HEK293 (cell line): Measurements from ENCODE around the gene PTPN11.
A peak's percentile ranks its signal among the peaks of the same experiment; 100 is the strongest.
"Not testable (repeated sequence)": the region's sequence is repeated elsewhere in the genome, so short reads cannot be mapped to it uniquely, and the experiment has no call there.

Source experiments
- CTCF ChIA-PET: fragments of 350-600 bp; formaldehyde crosslinking; extraction: SDS; loops from one replicate; lab custom pipeline; 2021; ENCODE audit warnings: antibody characterized with exemption; lab: Yijun Ruan, JAX
- POLR2A ChIA-PET: fragments of 300-600 bp; formaldehyde crosslinking; extraction: SDS; loops from one replicate; lab custom pipeline; 2020; ENCODE audit warnings: antibody characterized with exemption, inconsistent platforms; lab: Yijun Ruan, JAX
- H3K27ac ChIP-seq: fragments of 200-500 bp; sonication (Bioruptor generic); 2 replicates; pipeline ENCODE4 v1.5.1; 2014; ENCODE audit warnings: low read depth, low read length, control low read depth, inconsistent platforms; ENCODE audit errors: extremely low read depth
- H3K36me3 ChIP-seq, 2 experiments: fragments of 200-500 bp in 1 of 2; sonication (Bioruptor generic) in 1 of 2; 1 replicate in 1 of 2; 2 replicates in 1 of 2; pipeline ENCODE4 v1.5.1; 2014 to 2017; ENCODE audit warnings: inconsistent platforms in 2 of 2, low read length in 2 of 2; ENCODE audit not compliant: control insufficient read depth in 2 of 2, insufficient read depth in 1 of 2
- H3K4me1 ChIP-seq: fragments of 200-500 bp; sonication (Bioruptor generic); 2 replicates; pipeline ENCODE4 v1.5.1; 2014; ENCODE audit warnings: mild to moderate bottlenecking, low read length, inconsistent platforms; ENCODE audit not compliant: control insufficient read depth, insufficient read depth
- H3K4me3 ChIP-seq: 2 replicates; pipeline ENCODE4 v1.5.1; 2011; ENCODE audit warnings: low read depth, mild to moderate bottlenecking, control low read depth, low read length, moderate library complexity
- H3K9me3 ChIP-seq: fragments of 200-500 bp; sonication (Bioruptor generic); 2 replicates; pipeline ENCODE4 v1.5.1; 2014; ENCODE audit warnings: low read depth, low read length, inconsistent platforms; ENCODE audit not compliant: control insufficient read depth, insufficient read depth
- GLIS1 ChIP-seq: fragments of 450-650 bp; formaldehyde crosslinking; IDR thresholded peaks from 2 replicates; pipeline ENCODE4 v1.5.1; 2016; ENCODE audit warnings: missing biosample characterization, missing genetic modification characterization
- GLIS2 ChIP-seq: fragments of 450-650 bp; formaldehyde crosslinking; IDR thresholded peaks from 2 replicates; pipeline ENCODE4 v1.5.1; 2016; ENCODE audit warnings: missing biosample characterization, missing genetic modification characterization
- KLF1 ChIP-seq: fragments of 450-650 bp; formaldehyde crosslinking; IDR thresholded peaks from 2 replicates; pipeline ENCODE4 v1.5.1; 2016; ENCODE audit warnings: missing biosample characterization, missing genetic modification characterization
- MEIS1 ChIP-seq: sonication (generic); formaldehyde crosslinking; IDR thresholded peaks from 2 replicates; pipeline ENCODE4 v1.8.1; 2022; ENCODE audit warnings: missing genetic modification reagents, mild to moderate bottlenecking, borderline replicate concordance
- OSR2 ChIP-seq: fragments of 450-650 bp; formaldehyde crosslinking; IDR thresholded peaks from 2 replicates; pipeline ENCODE4 v1.5.1; 2016; ENCODE audit warnings: missing biosample characterization, missing genetic modification characterization
- SP7 ChIP-seq: fragments of 450-650 bp; formaldehyde crosslinking; IDR thresholded peaks from 2 replicates; pipeline ENCODE4 v1.5.1; 2016; ENCODE audit warnings: missing biosample characterization, missing genetic modification characterization
- ZNF18 ChIP-seq: fragments of 450-650 bp; formaldehyde crosslinking; IDR thresholded peaks from 2 replicates; pipeline ENCODE4 v1.5.1; 2016; ENCODE audit warnings: missing biosample characterization, missing genetic modification characterization
- ZNF24 ChIP-seq: fragments of 450-650 bp; formaldehyde crosslinking; IDR thresholded peaks from 2 replicates; pipeline ENCODE4 v1.5.1; 2016; ENCODE audit warnings: missing biosample characterization, missing genetic modification characterization
- ZNF362 ChIP-seq: fragments of 450-650 bp; formaldehyde crosslinking; IDR thresholded peaks from 2 replicates; pipeline ENCODE4 v1.5.1; 2016; ENCODE audit warnings: missing biosample characterization, missing genetic modification characterization
- ZNF37A ChIP-seq: fragments of 450-650 bp; IDR thresholded peaks from 2 replicates; pipeline ENCODE4 v1.5.1; 2018; ENCODE audit warnings: missing biosample characterization, missing genetic modification characterization
- ZNF426 ChIP-seq: fragments of 450-650 bp; formaldehyde crosslinking; IDR thresholded peaks from 2 replicates; pipeline ENCODE4 v1.5.1; 2017; ENCODE audit warnings: missing biosample characterization, missing genetic modification characterization, mild to moderate bottlenecking, inconsistent platforms, moderate library complexity
- ZNF501 ChIP-seq: fragments of 450-650 bp; formaldehyde crosslinking; IDR thresholded peaks from 2 replicates; pipeline ENCODE4 v1.5.1; 2016; ENCODE audit warnings: missing biosample characterization, missing genetic modification characterization
- ZNF510 ChIP-seq: fragments of 450-650 bp; formaldehyde crosslinking; IDR thresholded peaks from 2 replicates; pipeline ENCODE4 v1.5.1; 2018; ENCODE audit warnings: mild to moderate bottlenecking, missing genetic modification characterization, missing biosample characterization; ENCODE audit not compliant: insufficient replicate concordance
- ZNF548 ChIP-seq: fragments of 450-650 bp; formaldehyde crosslinking; IDR thresholded peaks from 2 replicates; pipeline ENCODE4 v1.5.1; 2016; ENCODE audit warnings: missing biosample characterization, missing genetic modification characterization
- ZNF658 ChIP-seq: fragments of 450-650 bp; formaldehyde crosslinking; IDR thresholded peaks from 2 replicates; pipeline ENCODE4; 2016; ENCODE audit warnings: missing biosample characterization, missing genetic modification characterization
- ZNF701 ChIP-seq: fragments of 450-650 bp; formaldehyde crosslinking; IDR thresholded peaks from 2 replicates; pipeline ENCODE4 v1.5.1; 2016; ENCODE audit warnings: missing biosample characterization, missing genetic modification characterization
- ZNF707 ChIP-seq: fragments of 450-650 bp; formaldehyde crosslinking; IDR thresholded peaks from 2 replicates; pipeline ENCODE4 v1.5.1; 2016; ENCODE audit warnings: missing biosample characterization, missing genetic modification characterization
- ZNF768 ChIP-seq: fragments of 450-650 bp; formaldehyde crosslinking; IDR thresholded peaks from 2 replicates; pipeline ENCODE4 v1.5.1; 2018; ENCODE audit warnings: missing biosample characterization, mild to moderate bottlenecking, missing genetic modification characterization
- TF ChIP-seq, protein P1 (sequence below): fragments of 450-650 bp; formaldehyde crosslinking; IDR thresholded peaks from 2 replicates; pipeline ENCODE4 v1.5.1; 2016; ENCODE audit warnings: missing biosample characterization, missing genetic modification characterization
- TF ChIP-seq, protein P2 (sequence below): fragments of 450-650 bp; IDR thresholded peaks from 2 replicates; pipeline ENCODE4 v1.5.1; 2018; ENCODE audit warnings: missing biosample characterization, missing genetic modification characterization

PTPN11 gene

DNA sequence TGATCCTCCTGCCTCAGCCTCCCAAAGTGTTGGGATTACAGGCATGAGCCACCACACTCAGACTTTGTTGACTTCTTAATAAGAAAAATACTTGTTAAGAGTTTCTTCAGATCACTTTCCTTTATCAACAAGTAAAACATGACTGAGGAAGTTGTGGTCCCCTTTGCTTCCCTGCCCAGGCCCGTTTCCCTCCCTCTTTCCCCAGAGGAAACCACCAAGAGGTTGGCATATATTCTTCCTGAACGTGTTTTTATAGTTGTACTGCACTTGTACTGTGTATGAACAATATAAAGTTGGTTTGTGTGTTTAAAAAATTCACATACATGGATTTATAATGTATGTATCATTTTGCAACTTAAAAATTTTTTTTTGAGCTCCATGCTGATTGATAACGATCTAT is 28.4 kb downstream of the PTPN11 start:
- Histone ChIP-seq H3K4me1 (no peaks in the 10 kb centered on the region), H3K9me3 (no peaks in the 10 kb centered on the region), H3K27ac (no peak overlapping the region), H3K36me3 (peaks cover 30 to 31% of the 10 kb centered on the region in 2 experiments; a peak in 2 of 3 replicates), H3K4me3 (no peak overlapping the region)
- POLR2A ChIA-PET, result interaction anchor here (0.6 to 0.7 kb wide), 2 partner anchors 208 to 506 kb away, joined by 3 to 5 read pairs; no protein-coding TSS in a partner anchor
- CTCF ChIA-PET, result interaction anchor here (0.6 kb wide), 1 partner anchor 60 kb away, joined by 6 read pairs; no protein-coding TSS in a partner anchor
- TF ChIP-seq ZNF501 (tag by site-specific recombination), result no peak
- TF ChIP-seq ZNF510 (tag by site-specific recombination), result peak; percentile 62
- no peak for TF ChIP-seq GLIS2 (tag by site-specific recombination)

GRCh38 chr12:112448165-112448564 is 29.4 kb downstream of the PTPN11 start:
- CTCF ChIA-PET, result interaction anchor here (0.6 kb wide), 1 partner anchor 765 kb away, joined by 3 read pairs; no protein-coding TSS in a partner anchor
- H3K4me3 ChIP-seq, H3K27ac ChIP-seq, H3K9me3 ChIP-seq, POLR2A ChIA-PET, H3K4me1 ChIP-seq: not testable (repeated sequence)
- H3K36me3 ChIP-seq, result peaks cover 38 to 39% of the 10 kb centered on the region in 2 experiments
- TF ChIP-seq GLIS1 (peak; percentile 43), ZNF18 (tag by site-specific recombination) (0 out of 2 replicates have a peak, but pooled peaks have one; percentile 16), KLF1 (tag by site-specific recombination) (peak; percentile 74), OSR2 (tag by site-specific recombination) (0 out of 2 replicates have a peak, but pooled peaks have one; percentile 53)

GRCh38 chr12:112450725-112451124 is 32.0 kb downstream of the PTPN11 start:
- Histone ChIP-seq H3K27ac (no peak overlapping the region), H3K4me1 (no peaks in the 10 kb centered on the region), H3K9me3 (no peaks in the 10 kb centered on the region), H3K4me3 (no peak overlapping the region), H3K36me3 (peaks cover 61 to 62% of the 10 kb centered on the region in 2 experiments)
- CTCF ChIA-PET, result interaction anchor here (0.6 to 1.0 kb wide), 4 partner anchors 11 to 645 kb away, joined by 3 to 6 read pairs (median 4); no protein-coding TSS in a partner anchor
- TF ChIP-seq ZNF362 (tag by site-specific recombination), result no peak
- TF ChIP-seq, protein P1, sequence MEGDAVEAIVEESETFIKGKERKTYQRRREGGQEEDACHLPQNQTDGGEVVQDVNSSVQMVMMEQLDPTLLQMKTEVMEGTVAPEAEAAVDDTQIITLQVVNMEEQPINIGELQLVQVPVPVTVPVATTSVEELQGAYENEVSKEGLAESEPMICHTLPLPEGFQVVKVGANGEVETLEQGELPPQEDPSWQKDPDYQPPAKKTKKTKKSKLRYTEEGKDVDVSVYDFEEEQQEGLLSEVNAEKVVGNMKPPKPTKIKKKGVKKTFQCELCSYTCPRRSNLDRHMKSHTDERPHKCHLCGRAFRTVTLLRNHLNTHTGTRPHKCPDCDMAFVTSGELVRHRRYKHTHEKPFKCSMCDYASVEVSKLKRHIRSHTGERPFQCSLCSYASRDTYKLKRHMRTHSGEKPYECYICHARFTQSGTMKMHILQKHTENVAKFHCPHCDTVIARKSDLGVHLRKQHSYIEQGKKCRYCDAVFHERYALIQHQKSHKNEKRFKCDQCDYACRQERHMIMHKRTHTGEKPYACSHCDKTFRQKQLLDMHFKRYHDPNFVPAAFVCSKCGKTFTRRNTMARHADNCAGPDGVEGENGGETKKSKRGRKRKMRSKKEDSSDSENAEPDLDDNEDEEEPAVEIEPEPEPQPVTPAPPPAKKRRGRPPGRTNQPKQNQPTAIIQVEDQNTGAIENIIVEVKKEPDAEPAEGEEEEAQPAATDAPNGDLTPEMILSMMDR (tag by site-specific recombination), result 0 out of 2 replicates have a peak, but pooled peaks have one; percentile 12
- POLR2A ChIA-PET, result no interaction called here

- ChIA-PET CTCF (no interaction called here), POLR2A (interaction anchor here (0.7 kb wide), 1 partner anchor 331 kb away, joined by 3 read pairs; the partner anchor contains the start of gene TRAFD1)
- Histone ChIP-seq H3K4me3 (no peak overlapping the region), H3K27ac (no peak overlapping the region), H3K36me3 (peaks cover 53 to 69% of the 10 kb centered on the region in 2 experiments), H3K4me1 (no peaks in the 10 kb centered on the region), H3K9me3 (no peaks in the 10 kb centered on the region)
- TF ChIP-seq ZNF701 (tag by site-specific recombination) (no peak), ZNF707 (tag by site-specific recombination) (no peak), MEIS1 (CRISPR knock-in tag) (no peak), OSR2 (tag by site-specific recombination) (no peak), ZNF24 (no peak), ZNF768 (no peak), ZNF426 (tag by site-specific recombination) (no peak), ZNF658 (no peak), ZNF37A (tag by site-specific recombination) (no peak), SP7 (tag by site-specific recombination) (no peak), ZNF548 (tag by site-specific recombination) (no peak)
- TF ChIP-seq, protein P2, sequence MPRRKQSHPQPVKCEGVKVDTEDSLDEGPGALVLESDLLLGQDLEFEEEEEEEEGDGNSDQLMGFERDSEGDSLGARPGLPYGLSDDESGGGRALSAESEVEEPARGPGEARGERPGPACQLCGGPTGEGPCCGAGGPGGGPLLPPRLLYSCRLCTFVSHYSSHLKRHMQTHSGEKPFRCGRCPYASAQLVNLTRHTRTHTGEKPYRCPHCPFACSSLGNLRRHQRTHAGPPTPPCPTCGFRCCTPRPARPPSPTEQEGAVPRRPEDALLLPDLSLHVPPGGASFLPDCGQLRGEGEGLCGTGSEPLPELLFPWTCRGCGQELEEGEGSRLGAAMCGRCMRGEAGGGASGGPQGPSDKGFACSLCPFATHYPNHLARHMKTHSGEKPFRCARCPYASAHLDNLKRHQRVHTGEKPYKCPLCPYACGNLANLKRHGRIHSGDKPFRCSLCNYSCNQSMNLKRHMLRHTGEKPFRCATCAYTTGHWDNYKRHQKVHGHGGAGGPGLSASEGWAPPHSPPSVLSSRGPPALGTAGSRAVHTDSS, result no peak
These were observed 37.3 kb downstream of the PTPN11 start for GRCh38 chr12:112456029-112456428.
